ENCODE results near the gene PIP5K1B.

Gene PIP5K1B

GRCh38 chr9:68739621-68740174 lies 34.7 kb downstream of the PIP5K1B start:
- DNase-seq: peak; percentile 11 to 44 (median 33)

DNA sequence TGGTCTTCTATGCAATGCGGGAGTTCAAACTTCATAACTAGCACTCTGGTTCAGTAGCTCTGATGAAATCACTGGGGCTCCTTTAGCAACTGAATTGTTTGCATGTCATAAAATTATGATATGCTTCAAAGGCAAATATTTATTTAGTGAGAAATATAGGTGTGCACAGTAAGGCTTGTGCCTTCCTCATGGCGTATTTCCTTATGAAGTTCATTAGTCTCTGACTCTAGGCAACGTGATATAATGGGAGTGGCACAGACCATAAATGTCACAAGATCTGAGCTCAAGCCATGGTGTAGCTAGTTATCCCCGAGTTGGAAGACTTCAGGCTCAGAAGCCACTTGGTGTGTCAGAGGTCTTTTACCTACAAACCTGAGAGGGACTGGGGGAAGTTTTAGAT lies 35.5 kb downstream of the PIP5K1B start:
- no peak for DNase-seq

DNA sequence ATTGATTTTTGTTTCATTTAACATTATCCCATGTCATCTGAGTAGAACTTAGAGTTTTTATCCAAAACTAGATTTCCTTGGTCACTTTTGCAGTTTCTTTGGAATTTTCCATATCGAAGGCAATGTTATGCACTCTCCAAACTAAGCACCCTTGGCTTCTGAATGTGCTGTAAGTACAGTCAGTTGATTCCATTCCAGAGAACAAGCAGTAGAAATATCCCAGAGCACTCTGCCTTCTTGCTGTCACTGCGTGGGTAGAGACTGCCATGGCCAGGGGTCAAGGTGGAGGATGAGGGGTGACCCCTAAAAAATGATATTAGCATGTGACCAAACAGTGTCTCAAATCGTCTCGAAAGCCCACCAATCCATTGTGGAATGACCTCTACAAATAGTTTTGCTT lies 36.2 kb downstream of the PIP5K1B start:
- DNase-seq: no peak

DNA sequence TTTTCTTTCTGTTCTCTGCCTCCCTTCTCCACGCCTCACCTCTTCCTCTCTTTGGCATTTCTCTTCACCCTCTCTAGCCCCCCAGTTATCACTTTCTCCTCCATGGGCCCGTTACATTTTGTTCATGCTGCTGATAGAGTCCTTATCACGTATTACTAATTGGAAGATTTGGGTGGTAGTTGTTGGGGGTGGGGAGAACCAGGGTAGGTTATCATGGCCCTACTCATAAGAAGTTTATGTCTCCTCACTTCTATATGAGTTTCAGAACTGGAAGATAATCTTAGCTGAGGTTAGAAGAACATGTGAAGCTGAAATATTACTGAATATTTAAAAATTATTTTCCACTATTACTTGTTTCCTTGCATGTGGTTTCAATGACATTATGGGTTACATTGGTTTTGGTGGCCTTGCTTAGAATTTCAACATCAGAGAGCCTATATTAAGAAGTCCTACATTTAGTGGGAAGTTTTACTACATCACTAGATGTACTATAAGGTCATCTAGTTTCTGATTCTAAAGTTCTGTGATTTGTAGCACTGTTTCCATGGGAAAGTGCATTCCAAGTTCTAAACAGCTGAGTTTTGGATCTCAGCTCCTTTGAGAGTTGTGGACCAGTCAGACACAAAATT lies 36.8 kb downstream of the PIP5K1B start:
- no peak for DNase-seq

DNA sequence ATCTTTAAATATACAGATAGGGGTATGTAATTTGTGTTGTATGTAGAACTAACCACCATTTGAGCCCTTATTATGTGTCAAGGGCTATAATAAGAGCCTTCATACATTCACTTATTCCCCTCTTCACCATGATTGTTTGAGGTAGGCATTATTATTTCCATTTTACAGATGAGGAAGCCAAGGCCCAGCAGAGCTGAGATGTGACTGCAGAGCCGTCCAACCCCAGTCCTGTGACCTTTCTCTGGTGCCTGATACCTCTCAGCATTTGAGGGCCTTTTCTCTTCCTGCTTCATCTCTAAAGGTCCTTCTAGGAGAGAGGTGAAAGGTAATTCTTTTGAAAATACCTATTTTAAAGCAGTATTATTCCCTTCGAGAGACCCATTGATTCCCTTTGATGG lies 37.3 kb downstream of the PIP5K1B start:
- no peak for DNase-seq

DNA sequence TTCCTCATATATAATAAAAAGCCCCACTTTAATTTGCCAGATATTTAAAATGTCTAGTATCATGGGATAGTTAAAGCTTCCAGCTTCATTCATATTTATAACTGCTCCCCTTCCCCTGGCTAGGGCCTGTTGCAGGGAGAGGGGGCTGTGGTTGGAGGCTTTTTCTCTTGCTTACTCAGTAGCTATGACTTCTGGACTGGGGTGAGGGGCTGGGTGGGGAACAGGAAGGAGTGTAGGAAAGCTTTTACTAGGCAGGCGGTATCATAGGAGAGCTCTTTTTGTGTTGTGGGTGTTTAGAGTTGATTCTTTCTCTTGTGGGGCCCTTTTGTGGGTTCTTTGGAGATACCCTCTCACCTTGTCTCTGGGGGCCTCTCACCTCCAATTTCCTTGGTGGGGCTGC lies 39.4 kb downstream of the PIP5K1B start:
- no peak for DNase-seq

DNA sequence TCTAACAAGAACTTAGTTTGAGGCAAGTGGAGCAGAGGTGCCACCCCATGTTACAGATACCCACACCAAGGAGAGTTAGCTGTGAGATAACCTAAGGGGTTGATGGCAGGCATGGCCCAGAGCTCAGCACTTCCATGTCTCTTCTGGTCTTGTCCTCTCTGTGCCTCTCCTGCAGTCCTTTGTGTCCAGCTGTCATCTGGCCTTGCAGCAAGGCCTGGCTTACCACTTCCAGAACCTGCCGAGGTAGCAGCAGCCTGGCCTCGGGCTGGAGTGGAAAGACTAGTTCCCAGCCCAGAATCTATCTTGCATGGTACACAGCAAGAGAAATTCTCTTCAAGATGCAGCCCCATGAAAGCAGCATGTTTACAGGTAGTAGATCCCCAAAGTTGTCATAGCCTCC lies 41.5 kb downstream of the PIP5K1B start:
- DNase-seq: no peak

GRCh38 chr9:68747043-68747533 lies 42.0 kb downstream of the PIP5K1B start:
- no peak for DNase-seq

- no peak for DNase-seq
Observed at GRCh38 chr9:68749135-68749534, 44.1 kb downstream of the PIP5K1B start.

- peak in 1 of 4 experiments; percentile 4 for DNase-seq
Observed at GRCh38 chr9:68749579-68750159, 44.6 kb downstream of the PIP5K1B start.

- no peak for DNase-seq
Observed at GRCh38 chr9:68750255-68750654, 45.2 kb downstream of the PIP5K1B start.

GRCh38 chr9:68750786-68751185 lies 45.7 kb downstream of the PIP5K1B start:
- DNase-seq: no peak

DNA sequence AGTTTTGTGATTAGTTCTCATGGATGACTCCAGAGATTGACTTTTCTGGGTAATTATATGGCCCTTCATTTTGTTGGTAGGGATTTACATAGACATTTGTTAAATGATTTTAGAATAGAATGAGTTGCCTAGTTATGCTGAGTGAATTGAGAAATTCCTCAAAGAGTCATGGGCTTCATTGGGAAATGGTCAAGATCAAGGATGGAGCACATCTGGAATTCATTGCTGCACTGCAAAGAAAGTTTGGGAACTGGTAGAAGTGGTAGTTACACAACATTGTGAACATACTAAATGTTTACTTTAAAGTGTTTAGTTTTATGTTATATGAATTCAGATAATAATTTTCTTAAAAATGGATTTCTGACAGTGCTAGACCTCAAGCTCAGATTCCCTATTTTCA lies 46.5 kb downstream of the PIP5K1B start:
- no peak for DNase-seq

DNA sequence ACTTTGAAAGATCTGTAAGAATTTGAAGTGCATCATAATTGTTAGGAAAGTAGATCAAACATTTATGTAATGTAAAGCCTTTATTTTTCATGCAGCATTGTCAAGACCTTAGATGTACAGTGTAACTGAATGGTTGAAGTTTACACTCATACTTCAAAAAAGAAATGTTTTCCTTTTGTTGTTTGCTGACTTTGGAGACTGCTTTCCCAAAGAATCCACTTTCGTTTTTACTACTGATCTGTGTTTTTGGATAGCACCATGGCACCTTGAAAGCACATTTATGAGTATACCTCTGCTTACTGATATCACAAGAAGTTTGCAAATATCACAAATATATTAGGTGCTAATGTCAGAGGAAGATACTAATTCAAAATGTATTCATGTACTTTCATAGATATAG lies 50.0 kb downstream of the PIP5K1B start:
- DNase-seq: no peak

- no peak for DNase-seq
Observed at GRCh38 chr9:68755752-68756151, 50.7 kb downstream of the PIP5K1B start.

- DNase-seq: no peak
Observed at GRCh38 chr9:68759981-68760673, 55.1 kb downstream of the PIP5K1B start.

- no peak for DNase-seq
Observed at GRCh38 chr9:68760674-68761333, 55.8 kb downstream of the PIP5K1B start.

GRCh38 chr9:68762570-68762969 lies 57.5 kb downstream of the PIP5K1B start:
- no peak for DNase-seq

DNA sequence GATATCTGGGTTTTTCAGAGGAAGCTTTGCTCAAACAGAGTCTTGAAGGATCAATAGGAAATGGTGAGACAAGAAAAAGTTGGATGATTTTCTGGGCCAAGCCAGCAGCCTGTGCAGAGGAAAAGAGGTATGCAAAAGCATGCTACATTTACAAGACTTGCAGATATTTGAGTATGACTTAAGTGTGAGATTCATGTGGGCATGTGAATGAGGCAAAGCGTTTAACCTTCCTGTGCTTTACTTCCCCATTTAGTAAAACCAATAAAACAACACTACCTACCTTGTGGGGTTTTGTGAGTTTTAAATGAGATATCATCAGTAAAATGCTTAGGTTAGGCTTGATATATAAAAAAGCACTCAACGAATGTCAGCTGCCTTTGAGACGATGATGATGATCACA lies 58.1 kb downstream of the PIP5K1B start:
- no peak for DNase-seq

DNA sequence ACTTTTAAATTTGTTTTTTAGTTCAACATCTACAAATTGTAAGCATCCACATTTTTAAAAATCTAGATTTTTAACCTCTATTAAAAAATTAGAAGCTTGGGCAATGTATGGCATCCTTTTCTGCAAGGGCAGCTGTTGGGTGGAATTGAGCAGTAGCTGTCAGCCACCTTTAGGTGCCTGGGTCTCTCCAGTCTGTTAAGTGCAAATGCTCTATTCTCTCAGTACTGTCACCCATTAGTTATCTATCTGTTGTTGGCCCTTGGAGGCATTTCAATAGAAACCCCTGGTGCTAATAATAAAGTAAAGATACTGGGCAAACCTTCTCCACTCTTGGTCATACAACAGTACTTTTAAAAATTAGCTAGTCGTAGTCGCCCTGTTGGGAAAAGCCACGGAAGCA lies 63.6 kb downstream of the PIP5K1B start:
- no peak for DNase-seq

DNA sequence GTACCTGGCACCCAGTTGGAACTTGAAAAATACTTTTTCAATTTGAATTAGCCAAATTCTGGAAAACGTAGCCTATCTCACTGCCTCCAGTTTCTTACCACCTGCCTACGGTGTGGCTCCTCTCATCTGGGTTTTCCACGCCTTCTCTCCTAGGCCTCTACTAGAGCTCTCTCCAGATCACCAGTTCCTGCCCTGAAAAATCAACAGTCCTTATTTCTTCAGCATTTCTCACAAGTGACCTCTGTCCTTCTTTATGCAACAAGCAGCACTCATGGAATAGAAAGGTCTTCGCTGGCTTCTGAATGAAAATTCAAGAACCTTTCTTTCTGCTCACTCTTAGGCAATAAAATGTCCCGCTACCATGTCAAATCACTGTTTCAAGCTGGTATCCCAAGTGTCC lies 64.8 kb downstream of the PIP5K1B start:
- no peak for DNase-seq

GRCh38 chr9:68771376-68771775 lies 66.3 kb downstream of the PIP5K1B start:
- no peak for DNase-seq
